Measurements from ENCODE around the gene LCTL.

Gene LCTL

DNA sequence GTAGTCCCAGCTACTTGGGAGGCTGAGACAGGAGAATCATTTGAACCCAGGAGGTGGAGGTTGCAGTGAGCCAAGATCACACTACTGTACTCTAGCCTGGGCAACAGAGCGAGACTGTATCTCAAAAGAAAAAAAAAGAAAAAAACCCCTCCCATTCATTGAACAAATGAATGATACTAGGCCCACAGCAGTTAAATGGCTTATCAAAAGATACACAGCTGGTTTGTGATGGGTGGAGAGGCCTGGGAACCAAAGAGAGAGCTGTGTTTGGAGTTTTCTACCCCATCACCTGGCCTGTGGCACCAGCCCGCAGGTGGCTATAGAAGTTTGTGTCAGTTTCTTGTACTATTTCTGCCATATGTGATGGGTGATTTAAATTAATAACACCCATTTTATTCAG, 43.1 kb upstream of the LCTL start:
- TF ChIP-seq, protein P1, sequence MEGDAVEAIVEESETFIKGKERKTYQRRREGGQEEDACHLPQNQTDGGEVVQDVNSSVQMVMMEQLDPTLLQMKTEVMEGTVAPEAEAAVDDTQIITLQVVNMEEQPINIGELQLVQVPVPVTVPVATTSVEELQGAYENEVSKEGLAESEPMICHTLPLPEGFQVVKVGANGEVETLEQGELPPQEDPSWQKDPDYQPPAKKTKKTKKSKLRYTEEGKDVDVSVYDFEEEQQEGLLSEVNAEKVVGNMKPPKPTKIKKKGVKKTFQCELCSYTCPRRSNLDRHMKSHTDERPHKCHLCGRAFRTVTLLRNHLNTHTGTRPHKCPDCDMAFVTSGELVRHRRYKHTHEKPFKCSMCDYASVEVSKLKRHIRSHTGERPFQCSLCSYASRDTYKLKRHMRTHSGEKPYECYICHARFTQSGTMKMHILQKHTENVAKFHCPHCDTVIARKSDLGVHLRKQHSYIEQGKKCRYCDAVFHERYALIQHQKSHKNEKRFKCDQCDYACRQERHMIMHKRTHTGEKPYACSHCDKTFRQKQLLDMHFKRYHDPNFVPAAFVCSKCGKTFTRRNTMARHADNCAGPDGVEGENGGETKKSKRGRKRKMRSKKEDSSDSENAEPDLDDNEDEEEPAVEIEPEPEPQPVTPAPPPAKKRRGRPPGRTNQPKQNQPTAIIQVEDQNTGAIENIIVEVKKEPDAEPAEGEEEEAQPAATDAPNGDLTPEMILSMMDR (IDR thresholded peaks at IDR 0.05; ENCODE audit: extremely low read depth, insufficient read depth, missing control alignments): no peak
- DNase-seq (ENCODE audit: low spot score): no peak
- in situ Hi-C loops (cut with MboI; ENCODE audit: low pct_unique_long_range_greater_than_20kb, low sequenced_read_pairs, unreplicated experiment): loop anchor here (10.0 kb wide), 1 partner anchor 246 kb away; no protein-coding TSS in a partner anchor

DNA sequence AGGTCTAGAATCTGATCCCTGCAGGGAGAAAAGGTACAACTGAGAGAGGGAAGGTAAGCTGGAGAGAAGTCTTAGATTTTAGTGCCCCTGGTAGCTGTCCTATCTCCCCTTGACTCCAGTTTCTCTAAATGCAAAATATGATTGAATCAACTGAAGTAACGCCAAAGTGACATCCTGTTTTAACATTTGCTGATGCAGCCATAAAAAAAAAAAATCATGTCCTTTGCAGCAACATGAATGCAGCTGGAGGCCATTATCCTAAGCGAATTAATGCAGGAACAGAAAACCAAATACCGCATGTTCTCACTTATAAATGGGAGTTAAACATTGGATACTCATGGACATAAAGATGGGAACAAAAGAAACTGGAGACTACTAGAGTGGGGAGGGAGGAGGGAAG, 42.4 kb upstream of the LCTL start:
- in situ Hi-C loops (cut with MboI; ENCODE audit: low pct_unique_long_range_greater_than_20kb, low sequenced_read_pairs, unreplicated experiment): loop anchor here (10.0 kb wide), 1 partner anchor 247 kb away; no protein-coding TSS in a partner anchor
- TF ChIP-seq, protein P1 (IDR thresholded peaks at IDR 0.05; ENCODE audit: extremely low read depth, insufficient read depth, missing control alignments): no peak
- DNase-seq (ENCODE audit: low spot score): no peak

DNA sequence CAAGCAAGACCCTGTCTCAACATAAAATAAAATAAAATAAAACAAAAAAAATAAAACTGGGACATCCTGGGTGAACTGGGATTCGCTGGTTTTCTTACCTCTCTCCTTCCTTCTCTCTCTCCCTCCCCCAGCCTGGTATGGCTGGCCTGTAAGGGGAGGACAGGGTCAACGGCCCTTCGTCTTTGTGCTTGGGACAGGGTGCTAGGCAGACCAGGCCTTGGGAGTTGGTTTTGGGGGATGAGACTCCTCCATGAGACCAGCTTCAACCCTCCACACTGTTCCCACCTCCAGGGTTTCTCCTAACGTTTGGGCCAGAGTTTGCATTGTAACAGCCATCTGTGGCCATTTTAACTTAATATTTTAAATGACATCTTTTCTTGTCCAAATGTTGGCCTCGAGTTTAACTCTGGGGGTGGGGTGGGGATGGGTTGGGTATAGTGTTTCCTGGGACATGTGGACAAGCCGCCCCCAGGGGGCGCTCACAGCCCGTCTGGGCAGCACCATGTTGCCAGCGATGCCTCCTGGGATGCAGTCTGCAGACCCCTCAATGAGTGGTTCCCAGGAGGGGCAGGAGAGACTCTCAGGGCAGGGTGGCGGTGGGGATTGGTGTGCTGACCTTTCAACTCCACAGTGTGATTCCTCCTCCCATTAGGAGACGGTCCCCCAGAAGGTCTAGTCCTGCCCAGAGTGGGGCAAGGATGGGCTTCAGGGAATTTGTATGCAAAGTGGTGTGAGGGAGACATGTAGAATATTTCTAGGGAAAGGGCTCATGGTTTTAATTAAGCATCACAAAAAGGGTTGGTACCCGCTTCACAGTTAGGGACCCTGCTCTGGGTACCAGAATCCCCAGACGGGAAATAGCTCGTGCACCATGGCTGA, 37.7 kb upstream of the LCTL start:
- in situ Hi-C loops (cut with MboI; ENCODE audit: low pct_unique_long_range_greater_than_20kb, low sequenced_read_pairs, unreplicated experiment): loop anchor here (10.0 kb wide), 1 partner anchor 251 kb away; no protein-coding TSS in a partner anchor
- DNase-seq (ENCODE audit: low spot score): peak; percentile 78
- TF ChIP-seq, protein P1 (IDR thresholded peaks at IDR 0.05; ENCODE audit: extremely low read depth, insufficient read depth, missing control alignments): peak; percentile 74

DNA sequence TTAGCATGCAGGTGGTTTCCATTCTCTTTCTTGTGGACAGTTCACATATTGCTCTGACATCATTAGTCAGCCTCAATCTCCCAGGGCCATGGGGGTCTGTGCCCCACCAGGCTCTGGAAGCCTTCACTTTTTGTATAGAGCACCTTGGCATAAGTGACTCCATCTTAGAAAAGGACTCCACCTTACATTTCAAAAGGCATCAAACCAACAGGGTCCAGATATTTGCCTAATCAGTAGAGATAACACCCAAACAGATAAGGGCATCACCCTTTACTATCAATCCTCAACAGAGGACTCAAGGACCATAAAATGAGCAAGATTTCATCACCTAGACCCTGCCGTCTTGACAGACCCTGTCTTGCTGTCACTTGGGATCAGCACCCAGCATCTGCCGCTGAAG, 35.7 kb upstream of the LCTL start:
- TF ChIP-seq, protein P1 (IDR thresholded peaks at IDR 0.05; ENCODE audit: extremely low read depth, insufficient read depth, missing control alignments): no peak
- in situ Hi-C loops (cut with MboI; ENCODE audit: low pct_unique_long_range_greater_than_20kb, low sequenced_read_pairs, unreplicated experiment): loop anchor here (10.0 kb wide), 1 partner anchor 253 kb away; no protein-coding TSS in a partner anchor

DNA sequence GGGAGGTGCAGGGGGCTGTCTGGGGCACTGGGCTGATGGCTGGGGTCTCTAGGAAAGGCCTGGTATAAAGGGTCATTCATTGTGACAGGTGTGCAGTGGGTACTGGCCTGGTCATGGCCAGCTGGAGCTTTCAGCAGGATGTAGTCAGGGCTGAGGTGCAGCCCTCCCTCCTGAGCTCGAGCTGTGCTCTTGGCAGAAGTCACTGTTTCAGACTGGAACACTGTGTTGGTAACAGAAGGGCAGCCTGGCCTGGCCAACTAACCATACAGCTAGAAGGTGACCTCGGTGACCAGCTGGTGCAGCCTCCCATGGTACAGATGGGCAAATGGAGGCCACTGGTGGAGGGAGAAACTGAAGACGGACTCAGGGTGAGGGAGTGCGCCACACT, 34.4 kb upstream of the LCTL start:
- TF ChIP-seq, protein P1 (IDR thresholded peaks at IDR 0.05; ENCODE audit: extremely low read depth, insufficient read depth, missing control alignments): no peak
- DNase-seq (ENCODE audit: low spot score): no peak
- in situ Hi-C loops (cut with MboI; ENCODE audit: low pct_unique_long_range_greater_than_20kb, low sequenced_read_pairs, unreplicated experiment): loop anchor here (10.0 kb wide), 1 partner anchor 255 kb away; no protein-coding TSS in a partner anchor

More for the DNA sequence above, 35.7 kb upstream of the LCTL start:
- DNase-seq (ENCODE audit: low spot score): no peak

DNA sequence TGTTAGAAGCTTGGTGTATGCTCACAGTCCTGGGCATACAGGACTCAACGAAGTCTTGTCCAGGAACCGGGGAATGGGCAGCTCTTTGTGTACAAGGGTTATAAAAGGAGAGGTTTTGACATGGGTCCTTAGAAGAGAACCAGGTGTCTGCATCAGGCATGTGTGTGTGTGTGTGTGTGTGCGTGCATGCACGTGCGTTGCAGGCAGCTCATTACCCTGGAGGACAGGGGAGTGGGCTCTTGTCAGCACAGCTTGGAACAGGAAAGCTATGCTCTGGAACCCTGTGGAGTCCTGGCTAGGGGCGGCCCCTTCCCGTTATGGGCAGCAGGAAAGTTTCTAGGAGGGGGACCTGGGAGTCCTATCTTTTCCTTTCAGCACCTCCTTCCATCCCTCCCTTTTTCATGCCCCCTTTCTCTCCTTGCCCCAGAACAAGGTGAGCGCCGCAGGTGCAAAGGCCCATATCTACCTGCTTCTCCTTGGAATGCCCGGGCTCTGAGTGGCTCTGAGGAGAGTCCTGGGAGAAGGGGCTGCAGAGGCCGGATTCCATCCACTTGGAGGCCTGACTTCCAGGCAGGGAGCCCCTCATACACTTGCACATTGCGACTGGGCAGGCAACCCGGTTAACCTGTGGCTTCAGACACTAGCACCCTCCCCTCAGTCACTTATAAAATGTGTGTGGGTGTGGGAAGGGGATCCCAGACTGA, 33.9 kb upstream of the LCTL start:
- TF ChIP-seq, protein P1 (IDR thresholded peaks at IDR 0.05; ENCODE audit: extremely low read depth, insufficient read depth, missing control alignments): no peak
- in situ Hi-C loops (cut with MboI; ENCODE audit: low pct_unique_long_range_greater_than_20kb, low sequenced_read_pairs, unreplicated experiment): loop anchor here (10.0 kb wide), 1 partner anchor 255 kb away; no protein-coding TSS in a partner anchor
- DNase-seq (ENCODE audit: low spot score): no peak
